Loucy (cell line): ENCODE measurements around the gene CCDC91.

ENCODE experiments used
- CTCF ChIP-seq: fragments of 200-600 bp; sonication (generic); conservative IDR thresholded peaks from 2 replicates; pipeline ENCODE4 v1.5.1; 2014; ENCODE audit warnings: mild to moderate bottlenecking, antibody characterized with exemption, low read length
- EZH2phosphoT487 ChIP-seq: fragments of 200-600 bp; IDR thresholded peaks from 2 replicates; pipeline ENCODE4 v1.6.1; 2018; ENCODE audit warnings: antibody characterized with exemption, mild to moderate bottlenecking, moderate library complexity, borderline replicate concordance

- TF ChIP-seq CTCF (no peak), EZH2phosphoT487 (no peak)
These were observed 1.1 kb downstream of the CCDC91 start for GRCh38 chr12:28191051-28192048.
